Liver (tissue), 9 donors: Measurements from ENCODE around the gene IL7R. TPM values are rescaled to one million over a fixed set of nuclear protein-coding genes. Genes with fewer than 3 reads are reported as not detected.

Source experiments
- DNase-seq: peaks from one replicate; pipeline ENCODE4 v3.0.0-alpha.2; 2017; ENCODE audit warnings: low spot score
- H3K27ac ChIP-seq, 2 donors: one replicate each; pipeline ENCODE4 v1.7.0; 2013; ENCODE audit warnings: inconsistent platforms in 2 of 2, low read length in 2 of 2, control low read depth in 1 of 2, low read depth in 1 of 2, mild to moderate bottlenecking in 1 of 2
- H3K27me3 ChIP-seq, 4 donors: one replicate each; pipeline versions ENCODE4 v1.6.1 to v1.7.0; 2013; ENCODE audit warnings: low read length in 3 of 4, inconsistent platforms in 1 of 4, mild to moderate bottlenecking in 1 of 4, moderate library complexity in 1 of 4; ENCODE audit not compliant: control insufficient read depth in 4 of 4, insufficient read depth in 4 of 4
- H3K36me3 ChIP-seq, 4 donors: one replicate each; pipeline versions ENCODE4 v1.6.1 to v1.7.0; 2013; ENCODE audit warnings: low read length in 3 of 4, mild to moderate bottlenecking in 3 of 4, low read depth in 1 of 4, moderate library complexity in 1 of 4; ENCODE audit not compliant: control insufficient read depth in 4 of 4, insufficient read depth in 3 of 4
- H3K4me1 ChIP-seq, 4 donors: one replicate each; pipeline versions ENCODE4 v1.6.1 to v1.7.0; 2013; ENCODE audit warnings: low read length in 3 of 4, mild to moderate bottlenecking in 3 of 4, moderate library complexity in 1 of 4; ENCODE audit not compliant: control insufficient read depth in 4 of 4, insufficient read depth in 4 of 4
- H3K4me3 ChIP-seq, 3 donors: one replicate each; pipeline versions ENCODE4 v1.6.1 to v1.7.0; 2013; ENCODE audit warnings: low read length in 3 of 3, control low read depth in 1 of 3, low read depth in 1 of 3, mild to moderate bottlenecking in 1 of 3
- H3K9ac ChIP-seq, 2 donors: one replicate each; pipeline ENCODE4 v1.7.0; 2013; ENCODE audit warnings: low read length in 2 of 2, mild to moderate bottlenecking in 2 of 2, moderate library complexity in 2 of 2, control low read depth in 1 of 2, low read depth in 1 of 2
- H3K9me3 ChIP-seq, 4 donors: one replicate each; pipeline versions ENCODE4 v1.6.1 to v1.7.0; 2013; ENCODE audit warnings: low read length in 3 of 4; ENCODE audit not compliant: control insufficient read depth in 4 of 4
- CTCF ChIP-seq: fragments of 150-350 bp; IDR thresholded peaks from 2 replicates; pipeline ENCODE4 v1.5.1; 2017; ENCODE audit warnings: improper control_type of control experiment, low read depth, low read length; ENCODE audit not compliant: missing input control
- EGR1 ChIP-seq, 2 donors: IDR thresholded peaks; 2 replicates each; pipeline ENCODE4 v1.6.1; 2016 to 2018; ENCODE audit warnings: antibody characterized with exemption in 2 of 2, low read depth in 2 of 2
- FOXA1 ChIP-seq: IDR thresholded peaks from 2 replicates; pipeline ENCODE4 v1.6.1; 2016; ENCODE audit warnings: antibody characterized with exemption
- FOXA2 ChIP-seq: IDR thresholded peaks from 2 replicates; pipeline ENCODE4 v1.6.1; 2016; ENCODE audit warnings: antibody characterized with exemption
- GABPA ChIP-seq, 2 donors: IDR thresholded peaks in 1 of 2; conservative IDR thresholded peaks in 1 of 2; 2 replicates each; pipeline ENCODE4 v1.6.1; 2016; ENCODE audit warnings: antibody characterized with exemption in 2 of 2, mild to moderate bottlenecking in 1 of 2, moderate library complexity in 1 of 2
- HNF4A ChIP-seq, 2 donors: conservative IDR thresholded peaks; 2 replicates each; pipeline ENCODE4 v1.6.1; 2016; ENCODE audit warnings: antibody characterized with exemption in 2 of 2, mild to moderate bottlenecking in 2 of 2
- HNF4G ChIP-seq: IDR thresholded peaks from 2 replicates; pipeline ENCODE4 v1.6.1; 2016; ENCODE audit warnings: antibody characterized with exemption
- MAX ChIP-seq: IDR thresholded peaks from 2 replicates; pipeline ENCODE4 v1.6.1; 2016; ENCODE audit warnings: antibody characterized with exemption
- NR2F2 ChIP-seq: IDR thresholded peaks from 2 replicates; pipeline ENCODE4 v1.6.1; 2016; ENCODE audit warnings: antibody characterized with exemption
- RAD21 ChIP-seq, 2 donors: IDR thresholded peaks; 2 replicates each; pipeline ENCODE4 v1.6.1; 2016; ENCODE audit warnings: antibody characterized with exemption in 2 of 2, mild to moderate bottlenecking in 2 of 2
- REST ChIP-seq: IDR thresholded peaks from 2 replicates; pipeline ENCODE4 v1.6.1; 2016; ENCODE audit warnings: antibody characterized with exemption, mild to moderate bottlenecking
- RXRA ChIP-seq, 2 donors: IDR thresholded peaks; 2 replicates each; pipeline ENCODE4 v1.6.1; 2017 to 2018; ENCODE audit warnings: antibody characterized with exemption in 2 of 2, mild to moderate bottlenecking in 1 of 2
- SP1 ChIP-seq: IDR thresholded peaks from 2 replicates; pipeline ENCODE4 v1.6.1; 2018; ENCODE audit warnings: antibody characterized with exemption, mild to moderate bottlenecking
- TAF1 ChIP-seq: conservative IDR thresholded peaks from 2 replicates; pipeline ENCODE4 v1.6.1; 2016; ENCODE audit warnings: antibody characterized with exemption, mild to moderate bottlenecking
- YY1 ChIP-seq: IDR thresholded peaks from 2 replicates; pipeline ENCODE4 v1.6.1; 2016; ENCODE audit warnings: antibody characterized with exemption, mild to moderate bottlenecking
- ZBTB33 ChIP-seq: IDR thresholded peaks from 2 replicates; pipeline ENCODE4 v1.6.1; 2016; ENCODE audit warnings: antibody characterized with exemption
- WGBS: extraction: QIAGEN DNeasy Blood & Tissue Kit; methylation state at CpG from one replicate; pipeline ENCODE4 v1.1.7; 2013; 5-methylcytosine and 5-hydroxymethylcytosine counted together
- polyA plus RNA-seq, 2 donors: library from polyadenylated mRNA; stranded (reverse) in 1 of 2; unstranded in 1 of 2; fragments of 200-250 nt in 1 of 2; fragments of >200 nt in 1 of 2; fragmentation: Nextera tagmentation in 1 of 2; extraction: Ambion mirVana in 1 of 2; gene quantifications; one replicate each; pipeline versions ENCODE4 v1.2.1 to v1.2.3, GENCODE V29; 2013 to 2015
- total RNA-seq, 2 donors: library from RNA; depleted of rRNA; stranded (reverse); fragments of >200 nt; gene quantifications; one replicate each; pipeline ENCODE4 v1.2.3, GENCODE V29; 2014
- TF ChIP-seq, protein P1 (sequence below): IDR thresholded peaks from 2 replicates; pipeline ENCODE4 v1.6.1; 2016; ENCODE audit warnings: antibody characterized with exemption
- donor health status: healthy.
- donor health status: healthy.
- donor health status: healthy.
- donor health status: healthy.
- donor health status: healthy.

IL7R gene
- total and polyA plus RNA-seq, 4 donors = 1.0 to 5.4 (median 2.4) TPM

- Histone ChIP-seq H3K9ac (no peak overlapping the region), H3K4me3 (no peak overlapping the region), H3K36me3 (no peaks in the 10 kb centered on the region), H3K9me3 (peaks cover 0 to 3% (median 0%) of the 10 kb centered on the region in 4 donors), H3K4me1 (no peaks in the 10 kb centered on the region), H3K27me3 (no peaks in the 10 kb centered on the region), H3K27ac (no peak overlapping the region)
- 93% methylated on average over 6 of the region's 6 CpGs for WGBS
- no peak for DNase-seq
- TF ChIP-seq MAX (no peak), FOXA2 (no peak), NR2F2 (no peak), FOXA1 (no peak), RAD21 (IDR thresholded peaks at IDR 0.05) (no peak), RXRA (IDR thresholded peaks at IDR 0.05) (no peak), HNF4A (conservative IDR thresholded peaks at IDR 0.05) (no peak), REST (no peak), SP1 (no peak), ZBTB33 (no peak), CTCF (no peak), YY1 (no peak), GABPA (IDR thresholded peaks at IDR 0.05 in 1 of 2, conservative IDR thresholded peaks at IDR 0.05 in 1 of 2) (no peak), EGR1 (IDR thresholded peaks at IDR 0.05; ENCODE audit: low read depth in 2 of 2) (no peak), HNF4G (no peak), TAF1 (no peak)
- TF ChIP-seq, protein P1, sequence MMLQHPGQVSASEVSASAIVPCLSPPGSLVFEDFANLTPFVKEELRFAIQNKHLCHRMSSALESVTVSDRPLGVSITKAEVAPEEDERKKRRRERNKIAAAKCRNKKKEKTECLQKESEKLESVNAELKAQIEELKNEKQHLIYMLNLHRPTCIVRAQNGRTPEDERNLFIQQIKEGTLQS = no peak
These were observed 47.0 kb downstream of the IL7R start for GRCh38 chr5:35903631-35904203.
